CD4-positive, alpha-beta T cell treated with Interleukin-6 at 100 ng/mL for 8 hours (primary cell): ENCODE data around the gene CENATAC.
"Not testable (repeated sequence)": the region's sequence is repeated elsewhere in the genome, so short reads cannot be mapped to it uniquely, and the experiment has no call there.

Source experiments
- DNase-seq: peaks from one replicate; pipeline ENCODE4 v3.0.0-alpha.2; 2020; ENCODE audit warnings: mixed read lengths, low spot score

Gene CENATAC, protein sequence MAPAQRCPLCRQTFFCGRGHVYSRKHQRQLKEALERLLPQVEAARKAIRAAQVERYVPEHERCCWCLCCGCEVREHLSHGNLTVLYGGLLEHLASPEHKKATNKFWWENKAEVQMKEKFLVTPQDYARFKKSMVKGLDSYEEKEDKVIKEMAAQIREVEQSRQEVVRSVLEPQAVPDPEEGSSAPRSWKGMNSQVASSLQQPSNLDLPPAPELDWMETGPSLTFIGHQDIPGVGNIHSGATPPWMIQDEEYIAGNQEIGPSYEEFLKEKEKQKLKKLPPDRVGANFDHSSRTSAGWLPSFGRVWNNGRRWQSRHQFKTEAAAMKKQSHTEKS

DNA sequence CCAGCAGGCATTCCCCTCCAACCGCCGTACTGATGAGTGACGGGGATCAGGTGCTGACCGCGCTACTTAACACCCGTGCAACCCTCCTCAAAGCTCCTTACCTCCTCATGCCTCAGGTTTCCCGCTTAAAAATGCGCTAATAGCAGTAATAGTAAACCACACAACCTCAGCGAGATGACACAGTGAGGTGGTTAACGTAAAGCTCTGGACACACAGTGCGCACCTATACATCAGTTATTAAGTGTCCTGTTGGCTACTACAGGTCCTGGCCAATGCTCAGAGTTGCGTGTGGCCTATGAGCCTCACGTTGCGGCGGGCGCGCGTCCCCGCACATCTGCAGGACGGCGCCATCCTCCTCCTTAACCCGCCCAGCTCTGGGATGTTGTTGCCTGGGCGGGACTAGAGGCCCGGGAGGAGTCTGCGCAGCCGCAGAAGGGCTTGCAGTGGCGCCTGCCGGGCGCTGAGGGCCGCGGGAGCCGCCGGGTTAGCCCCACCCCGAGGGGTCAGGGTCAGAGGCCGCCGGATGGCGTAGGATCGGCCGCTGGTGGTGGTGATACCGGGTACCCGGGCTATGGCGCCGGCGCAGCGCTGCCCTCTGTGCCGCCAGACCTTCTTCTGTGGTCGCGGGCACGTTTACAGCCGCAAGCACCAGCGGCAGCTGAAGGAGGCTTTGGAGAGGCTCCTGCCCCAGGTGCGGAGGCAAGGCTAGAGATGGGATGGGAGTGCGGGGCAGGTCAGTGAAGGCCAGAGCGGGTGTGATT lies at the start of gene CENATAC:
TSS of gene CENATAC (plus strand) at position 512 of the 761 bp plus-strand sequence. CDS start at position 572, 60 bp downstream.
- peak; percentile 97 for DNase-seq

DNA sequence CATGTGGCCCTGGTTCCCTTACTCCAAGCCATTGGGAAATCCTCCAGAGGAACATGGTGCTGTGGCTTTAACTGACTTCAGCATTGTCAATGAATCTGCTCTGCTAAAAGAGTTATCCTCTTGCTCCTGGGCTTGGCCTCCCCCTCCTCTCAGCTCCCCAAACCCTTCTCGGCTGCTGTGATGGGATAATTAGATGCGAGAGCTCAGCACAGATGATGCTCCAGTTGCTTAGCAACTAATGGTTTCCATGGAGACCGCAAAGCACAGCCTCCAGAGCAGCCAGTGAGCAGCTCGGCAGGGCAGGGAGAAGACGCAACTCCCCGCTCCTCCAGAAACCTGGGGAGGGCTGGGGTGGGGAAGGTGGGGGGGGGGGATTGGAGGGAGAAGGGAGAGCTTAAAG lies 44.7 kb upstream of the CENATAC start:
- DNase-seq: no peak

DNA sequence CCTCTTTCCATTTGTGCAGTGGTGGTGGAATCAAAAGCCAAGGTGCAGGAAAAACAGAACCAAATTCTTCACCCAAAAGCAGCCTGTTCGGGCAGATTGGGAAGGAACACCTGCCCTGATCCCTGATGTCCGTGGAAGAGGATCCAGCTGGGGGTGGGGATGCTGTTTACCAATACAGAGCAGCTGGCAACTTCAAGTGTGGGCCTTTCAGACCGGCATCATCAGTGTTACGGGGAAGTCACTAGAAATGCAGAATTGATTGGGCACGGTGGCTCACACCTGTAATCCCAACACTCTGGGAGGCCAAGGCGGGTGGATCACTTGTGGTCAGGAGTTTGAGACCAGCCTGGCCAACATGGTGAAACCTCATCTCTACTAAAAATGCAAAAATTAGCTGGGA lies 44.0 kb upstream of the CENATAC start:
- DNase-seq: not testable (repeated sequence)

DNA sequence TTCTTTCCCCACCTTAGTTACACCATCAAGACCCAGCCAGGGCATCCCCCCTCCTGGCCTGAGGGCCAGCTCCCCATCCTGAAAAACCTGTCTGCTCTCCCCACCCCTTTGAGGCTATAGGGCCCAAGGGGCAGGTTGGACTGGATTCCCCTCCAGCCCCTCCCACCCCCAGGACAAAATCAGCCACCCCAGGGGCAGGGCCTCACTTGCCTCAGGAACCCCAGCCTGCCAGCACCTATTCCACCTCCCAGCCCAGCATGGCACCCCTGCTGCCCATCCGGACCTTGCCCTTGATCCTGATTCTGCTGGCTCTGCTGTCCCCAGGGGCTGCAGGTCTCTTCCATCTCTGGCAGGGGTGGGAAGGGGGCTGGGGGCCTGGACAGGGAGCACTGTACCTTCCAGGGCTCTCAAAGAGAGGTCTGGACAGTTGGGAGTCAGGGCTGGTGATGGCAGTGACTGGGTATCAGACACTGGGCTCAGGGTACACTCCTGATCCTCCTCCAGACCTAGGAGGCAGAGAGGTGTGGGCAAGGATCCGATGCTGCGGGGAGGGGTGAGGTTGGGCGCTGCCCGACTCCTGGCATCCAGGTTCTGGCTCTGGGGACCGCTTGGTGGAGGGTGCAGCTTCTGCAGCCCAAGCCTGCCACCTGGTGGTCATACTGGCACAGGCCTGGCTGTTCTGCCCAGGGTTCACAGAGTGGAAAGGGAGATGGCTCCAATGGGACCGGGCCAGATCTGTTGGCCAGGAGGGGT lies 41.7 kb upstream of the CENATAC start, which contains the start of gene UPK2:
TSS of gene UPK2 (plus strand) at position 205 of the 753 bp plus-strand sequence. CDS start at position 258, 53 bp downstream.
- peak; percentile 87 for DNase-seq

DNA sequence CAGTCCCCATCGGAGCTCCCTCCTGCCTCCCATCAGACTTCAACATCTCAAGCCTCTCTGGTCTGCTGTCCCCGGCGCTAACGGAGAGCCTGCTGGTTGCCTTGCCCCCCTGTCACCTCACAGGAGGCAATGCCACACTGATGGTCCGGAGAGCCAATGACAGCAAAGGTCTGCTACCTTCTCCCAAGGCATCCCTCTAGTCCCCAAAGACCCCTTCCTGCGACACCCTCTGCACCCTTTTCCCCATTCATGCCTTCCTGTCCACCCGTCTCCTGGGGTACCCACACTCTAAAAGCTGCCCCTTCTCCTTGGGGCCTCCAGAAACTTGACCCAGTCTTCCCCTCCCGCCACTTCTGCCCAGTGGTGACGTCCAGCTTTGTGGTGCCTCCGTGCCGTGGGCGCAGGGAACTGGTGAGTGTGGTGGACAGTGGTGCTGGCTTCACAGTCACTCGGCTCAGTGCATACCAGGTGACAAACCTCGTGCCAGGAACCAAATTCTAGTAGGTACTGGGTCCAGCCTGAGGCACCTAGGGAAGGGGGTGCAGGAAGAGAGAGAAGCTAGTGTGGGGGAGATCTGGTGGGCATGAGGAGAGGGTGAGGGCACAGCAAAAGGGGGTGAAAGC lies 41.0 kb upstream of the CENATAC start:
- no peak for DNase-seq

DNA sequence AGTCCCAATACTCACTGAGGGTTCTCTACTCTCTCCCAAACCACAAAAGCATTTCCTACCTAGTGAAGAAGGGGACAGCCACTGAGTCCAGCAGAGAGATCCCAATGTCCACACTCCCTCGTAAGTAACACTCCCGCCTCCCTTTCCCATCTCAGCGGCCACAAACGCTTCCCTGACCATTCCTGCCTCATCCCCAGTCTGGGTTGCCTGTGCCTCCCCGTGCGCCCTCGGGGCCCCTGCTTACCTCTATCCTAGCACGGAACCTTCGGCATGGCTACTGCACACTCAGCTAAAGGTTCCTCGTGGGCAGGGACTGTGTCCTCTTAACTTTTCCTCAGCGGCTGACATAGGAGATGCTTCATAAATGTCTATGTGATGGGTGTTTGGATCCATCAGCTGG lies 40.4 kb upstream of the CENATAC start:
- DNase-seq: no peak

DNA sequence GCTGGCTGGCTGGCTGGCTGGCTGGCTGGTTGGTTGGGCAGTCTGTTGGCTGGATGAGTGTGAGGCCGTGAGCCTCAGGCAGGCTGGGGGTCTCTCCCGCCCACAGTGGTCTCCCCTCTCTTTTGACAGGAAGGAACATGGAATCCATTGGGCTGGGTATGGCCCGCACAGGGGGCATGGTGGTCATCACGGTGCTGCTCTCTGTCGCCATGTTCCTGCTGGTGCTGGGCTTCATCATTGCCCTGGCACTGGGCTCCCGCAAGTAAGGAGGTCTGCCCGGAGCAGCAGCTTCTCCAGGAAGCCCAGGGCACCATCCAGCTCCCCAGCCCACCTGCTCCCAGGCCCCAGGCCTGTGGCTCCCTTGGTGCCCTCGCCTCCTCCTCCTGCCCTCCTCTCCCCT lies 40.0 kb upstream of the CENATAC start:
- DNase-seq: no peak

DNA sequence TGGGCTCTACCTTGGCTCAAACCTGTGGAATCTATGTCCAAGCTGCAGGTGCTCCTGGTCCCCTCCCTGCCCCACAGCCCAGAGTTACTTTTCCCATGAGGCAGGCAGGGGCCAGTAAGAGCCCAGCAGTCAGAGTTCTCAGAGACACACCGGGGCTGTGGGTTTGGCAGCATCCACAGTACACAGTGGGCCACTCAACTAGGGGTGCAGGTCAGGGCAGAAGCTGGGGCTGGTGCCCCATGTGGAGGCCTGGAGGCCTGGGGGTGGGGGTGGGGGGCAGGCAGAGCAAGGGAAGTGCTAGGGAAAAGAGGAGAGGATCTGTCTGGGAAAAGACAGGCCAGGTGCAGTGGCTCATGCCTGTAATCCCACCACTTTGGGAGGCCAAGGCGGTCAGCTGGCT lies 39.4 kb upstream of the CENATAC start:
- no peak for DNase-seq

DNA sequence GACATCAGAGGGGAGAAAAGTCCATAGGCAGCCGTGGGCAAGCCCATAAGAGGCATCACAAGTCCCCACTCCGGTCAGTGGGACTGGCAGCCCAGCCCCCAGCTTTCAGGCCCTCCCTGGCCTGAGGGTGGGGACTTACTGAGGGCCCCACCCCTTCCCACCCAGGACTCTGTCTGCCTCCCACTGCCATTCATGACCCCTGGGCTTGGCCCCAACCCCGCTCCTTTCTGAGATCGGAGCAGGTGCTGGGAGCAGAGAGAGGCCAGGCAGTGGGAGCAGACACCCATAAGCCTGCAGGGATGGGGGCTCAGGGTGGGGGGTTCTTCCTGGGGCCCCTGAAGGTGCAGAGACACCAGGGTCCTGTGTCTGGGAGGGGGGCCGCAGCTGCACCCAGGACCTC lies 36.7 kb upstream of the CENATAC start:
- no peak for DNase-seq

DNA sequence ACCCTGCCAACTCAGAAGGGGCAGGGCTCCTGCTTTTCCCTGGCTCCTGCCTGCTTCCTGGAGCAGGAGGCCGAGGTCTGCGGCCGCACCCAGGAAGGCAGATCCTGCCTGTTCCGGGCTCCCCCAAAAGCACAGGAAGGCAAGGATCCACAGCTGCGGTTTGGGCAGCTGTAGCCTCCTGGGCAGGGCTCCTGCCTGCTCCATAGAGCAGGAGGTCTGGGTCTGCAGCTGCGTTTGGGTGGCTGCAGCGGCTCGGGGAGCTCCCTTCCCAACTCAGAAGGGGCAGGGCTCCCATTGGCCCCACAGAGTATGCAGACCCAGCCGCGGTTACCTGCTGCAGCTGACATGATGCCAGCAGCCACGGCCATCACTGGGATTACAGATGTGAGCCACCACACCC lies 36.3 kb upstream of the CENATAC start:
- no peak for DNase-seq

DNA sequence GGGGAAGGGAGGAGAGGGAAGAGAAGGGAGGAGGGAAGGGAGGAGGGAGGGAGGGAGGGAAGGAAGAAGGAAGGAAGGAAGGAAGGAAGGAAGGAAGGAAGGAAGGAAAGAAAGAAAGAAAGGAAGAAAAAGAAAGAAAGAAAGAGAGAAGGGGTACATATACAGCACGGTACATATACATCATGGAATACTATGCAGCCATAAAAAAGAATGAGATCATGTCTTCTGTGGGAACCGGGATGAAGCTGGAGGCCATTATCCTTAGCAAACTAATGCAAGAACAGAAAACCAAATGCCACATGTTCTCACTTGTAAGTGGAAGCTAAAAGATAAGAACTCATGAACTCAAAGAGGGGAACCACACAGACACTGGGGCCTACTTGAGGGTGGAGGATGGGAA lies 28.4 kb upstream of the CENATAC start:
- not testable (repeated sequence) for DNase-seq

DNA sequence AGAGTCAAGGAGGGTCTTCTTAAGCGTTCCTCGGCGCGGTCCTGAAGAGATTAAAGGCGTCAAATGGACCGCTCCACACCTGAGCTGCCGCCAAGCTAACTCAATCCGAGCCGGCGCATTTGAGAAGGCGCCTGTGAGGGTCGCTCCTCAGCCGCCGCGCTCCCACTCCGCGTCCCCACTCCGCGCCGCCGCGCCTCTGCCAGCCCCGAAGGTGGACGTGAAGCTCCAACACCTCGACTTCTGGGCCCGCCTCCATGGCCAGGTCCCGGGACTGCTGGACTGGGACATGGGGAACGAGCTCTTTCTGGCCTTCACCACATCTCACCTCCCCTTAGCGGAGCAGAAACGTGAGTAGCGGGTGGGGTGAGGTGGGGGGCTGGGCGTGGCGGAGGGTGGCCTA lies 26.3 kb upstream of the CENATAC start, which contains the start of gene FOXR1:
TSS of gene FOXR1 (plus strand) at position 116 of the 400 bp plus-strand sequence. CDS start at position 287, 171 bp downstream.
- no peak for DNase-seq

DNA sequence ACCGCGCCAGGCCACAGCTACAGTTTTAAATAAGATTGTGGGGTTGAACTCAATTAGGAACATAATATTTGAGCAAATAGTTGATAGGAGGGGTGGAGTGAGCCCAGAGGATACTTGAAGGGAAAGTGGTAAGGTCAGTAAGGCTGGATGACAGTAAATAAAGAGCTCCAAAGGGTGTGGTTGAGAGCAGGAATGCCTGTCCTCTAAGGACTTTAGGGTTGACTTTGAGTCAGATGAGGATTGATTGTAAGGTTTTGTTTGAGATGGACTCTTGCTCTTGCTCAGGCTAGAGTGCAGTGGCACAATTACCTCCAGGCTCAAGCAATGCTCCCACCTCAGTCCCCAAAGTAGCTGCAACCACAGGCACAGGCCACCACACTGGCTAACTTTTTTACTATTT lies 24.0 kb upstream of the CENATAC start:
- DNase-seq: no peak

DNA sequence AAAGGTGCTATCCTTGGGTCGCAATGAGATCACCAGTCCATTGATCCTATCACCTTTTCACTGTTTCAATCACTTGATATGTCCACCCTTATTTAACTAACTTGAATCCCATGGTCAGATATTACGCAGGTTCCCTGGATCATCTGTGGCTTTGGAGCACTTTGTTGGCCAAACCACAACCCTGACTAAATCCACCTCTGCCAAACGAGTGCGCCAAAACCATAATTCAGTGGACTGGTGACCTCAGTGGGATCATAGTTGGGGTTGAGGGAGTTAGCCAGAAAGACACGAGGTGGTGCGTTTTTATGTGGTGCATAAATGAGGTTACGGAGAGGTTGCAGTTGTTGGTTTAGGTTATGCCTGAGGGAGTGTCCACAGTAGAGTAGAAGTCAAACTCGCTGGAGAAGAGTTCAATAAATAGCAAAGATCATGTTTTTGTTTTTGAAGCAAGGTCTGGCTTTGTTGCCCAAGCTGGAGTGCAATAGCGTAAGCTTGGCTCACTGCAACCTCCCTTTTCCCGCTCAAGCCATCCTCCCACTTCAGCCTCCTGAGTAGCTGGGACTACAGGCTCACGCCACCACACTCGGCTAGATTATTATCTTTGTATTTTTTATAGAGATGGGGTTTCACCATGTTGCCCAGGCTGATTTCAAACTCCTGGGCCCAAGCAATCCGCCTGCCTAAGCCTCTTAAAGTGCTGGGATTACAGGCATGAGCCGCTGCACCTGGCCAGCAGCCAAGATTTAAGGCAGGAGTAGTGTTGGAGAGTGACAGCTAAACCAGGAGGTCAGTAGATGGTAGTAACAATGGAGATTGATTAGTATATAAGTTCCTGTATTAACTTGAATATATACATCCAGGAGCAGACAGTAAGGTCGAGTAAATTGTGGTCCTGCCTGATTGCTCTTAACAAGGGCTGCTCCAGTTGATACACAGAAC lies 21.9 kb upstream of the CENATAC start:
- DNase-seq: no peak

DNA sequence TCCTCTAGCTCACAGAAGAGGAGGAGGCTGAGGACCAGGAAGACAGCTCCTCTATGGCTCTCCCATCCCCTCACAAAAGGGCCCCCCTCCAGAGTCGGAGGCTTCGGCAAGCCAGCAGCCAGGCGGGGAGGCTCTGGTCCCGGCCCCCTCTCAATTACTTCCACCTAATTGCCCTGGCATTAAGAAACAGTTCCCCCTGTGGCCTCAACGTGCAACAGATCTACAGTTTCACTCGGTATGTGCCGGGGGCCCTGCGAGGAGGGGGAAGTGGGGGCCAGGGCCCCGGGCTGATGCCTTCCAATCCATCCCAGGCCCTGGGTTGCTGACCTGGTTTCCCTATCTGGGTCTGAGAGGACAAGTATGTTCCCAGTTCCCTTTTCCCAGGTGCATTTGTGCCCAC lies 18.5 kb upstream of the CENATAC start:
- no peak for DNase-seq

DNA sequence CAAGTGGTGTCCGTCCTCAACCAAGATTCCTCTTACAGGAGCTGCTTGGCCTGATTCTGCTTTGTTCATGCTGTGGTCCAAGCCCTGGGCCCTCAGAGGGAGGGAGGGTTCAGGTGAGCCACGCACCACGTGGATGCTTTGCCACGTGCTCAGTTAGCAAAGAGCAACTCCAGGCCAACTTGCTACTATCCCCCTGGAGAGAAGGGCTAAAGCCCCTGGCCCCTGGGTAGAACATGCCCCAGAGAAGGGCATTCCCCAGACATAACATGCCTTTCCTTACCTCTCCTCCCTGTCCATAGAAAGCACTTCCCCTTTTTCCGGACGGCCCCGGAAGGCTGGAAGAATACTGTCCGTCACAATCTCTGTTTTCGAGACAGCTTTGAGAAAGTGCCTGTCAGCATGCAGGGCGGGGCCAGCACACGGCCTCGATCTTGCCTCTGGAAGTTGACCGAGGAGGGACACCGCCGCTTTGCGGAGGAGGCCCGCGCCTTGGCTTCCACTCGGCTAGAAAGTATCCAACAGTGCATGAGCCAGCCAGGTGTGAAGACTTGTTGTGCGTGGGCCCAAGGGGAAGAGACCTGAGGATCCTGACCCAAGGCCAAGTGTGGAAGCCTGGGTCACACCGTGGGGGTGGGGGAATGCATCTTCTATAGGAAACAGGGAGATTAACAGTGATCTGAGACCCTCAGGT lies 17.6 kb upstream of the CENATAC start:
- no peak for DNase-seq

DNA sequence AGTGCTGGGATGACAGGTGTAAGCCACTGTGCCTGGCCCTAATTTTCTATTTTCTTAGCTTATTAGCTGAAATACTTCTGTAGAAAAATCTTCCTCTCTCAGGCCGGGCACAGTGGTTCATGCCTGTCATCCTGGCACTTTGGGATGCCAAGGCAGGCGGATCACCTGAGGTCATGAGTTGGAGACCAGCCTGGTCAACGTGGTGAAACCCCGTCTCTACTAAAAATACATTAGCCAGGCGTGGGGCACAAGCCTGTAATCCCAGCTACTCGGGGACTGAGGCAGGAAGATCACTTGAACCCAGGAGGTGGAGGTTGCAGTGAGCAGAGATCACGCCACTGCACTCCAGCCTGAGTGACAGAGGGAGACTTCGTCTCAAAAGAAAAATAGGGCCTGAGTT lies 13.6 kb upstream of the CENATAC start:
- not testable (repeated sequence) for DNase-seq

DNA sequence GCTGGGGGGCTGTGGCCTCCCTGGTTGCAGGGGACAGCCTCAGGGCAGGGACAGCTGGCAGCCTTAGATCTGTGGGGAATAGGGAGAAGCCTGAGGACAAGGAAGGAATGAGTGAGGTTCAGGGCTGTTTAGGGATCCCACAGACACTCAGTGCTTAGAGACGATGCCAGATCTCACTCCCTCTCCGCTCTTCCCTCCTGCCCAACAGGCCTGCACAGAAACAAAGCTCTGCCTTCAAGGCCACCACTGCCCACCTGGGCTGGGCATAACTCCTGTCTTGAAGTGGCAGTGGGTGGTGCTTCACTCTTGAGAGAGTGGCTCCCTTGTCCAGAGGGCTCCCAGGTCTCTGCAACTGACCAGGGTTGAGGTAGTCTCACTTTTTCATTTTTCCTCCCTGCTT lies 13.1 kb upstream of the CENATAC start:
- DNase-seq: no peak

DNA sequence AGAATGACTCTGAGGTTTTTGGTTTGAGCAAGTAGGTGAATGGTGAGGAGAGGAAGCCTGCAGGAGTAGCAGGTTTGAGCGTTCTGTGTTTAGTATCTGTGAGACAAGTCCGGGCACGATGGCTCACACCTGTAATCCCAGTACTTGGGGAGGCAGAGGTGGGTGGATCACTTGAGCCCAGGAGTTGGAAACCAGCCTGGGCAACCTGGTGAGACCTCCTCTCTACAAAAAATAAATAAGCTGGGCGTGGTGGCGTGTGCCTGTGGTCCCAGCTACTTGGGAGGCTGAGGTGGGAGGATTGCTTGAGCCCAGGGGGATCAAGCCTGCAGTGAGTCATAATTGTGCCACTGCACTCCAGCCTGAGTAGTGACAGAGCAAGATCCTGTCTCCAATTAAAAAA lies 9.7 kb upstream of the CENATAC start:
- DNase-seq: no peak

DNA sequence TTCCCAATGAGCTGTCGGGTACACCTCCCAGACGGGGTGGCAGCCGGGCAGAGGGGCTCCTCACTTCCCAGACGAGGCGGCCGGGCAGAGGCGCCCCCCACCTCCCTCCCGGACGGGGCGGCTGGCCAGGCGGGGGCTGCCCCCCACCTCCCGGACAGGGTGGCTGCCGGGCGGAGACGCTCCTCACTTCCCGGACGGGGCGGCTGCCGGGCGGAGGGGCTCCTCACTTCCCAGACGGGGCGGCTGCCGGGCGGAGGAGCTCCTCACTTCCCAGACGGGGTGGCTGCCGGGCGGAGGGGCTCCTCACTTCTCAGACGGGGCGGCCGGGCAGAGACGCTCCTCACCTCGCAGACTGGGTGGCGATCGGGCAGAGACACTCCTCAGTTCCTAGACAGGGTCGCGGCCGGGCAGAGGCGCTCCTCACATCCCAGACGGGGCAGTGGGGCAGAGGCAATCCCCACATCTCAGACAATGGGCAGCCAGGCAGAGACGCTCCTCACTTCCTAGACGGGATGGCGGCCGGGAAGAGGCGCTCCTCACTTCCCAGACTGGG lies 6.4 kb upstream of the CENATAC start:
- not testable (repeated sequence) for DNase-seq
